Stimulated activated CD4-positive, alpha-beta T cell treated with anti-CD3 and anti-CD28 coated beads, Interleukin-1b, Interleukin-23, amount 100 ng/mL, for 4 hours (primary cell): ENCODE results near the gene DLGAP1.

ENCODE experiments used
- DNase-seq, 2 donors: peaks; one replicate each; pipeline ENCODE4 v3.0.0-alpha.2; 2020; ENCODE audit warnings: low read depth in 2 of 2

The DLGAP1 gene

GRCh38 chr18:3995476-3996102 is 459.5 kb downstream of the DLGAP1 start:
- peak; percentile 29 to 49 for DNase-seq

DNA sequence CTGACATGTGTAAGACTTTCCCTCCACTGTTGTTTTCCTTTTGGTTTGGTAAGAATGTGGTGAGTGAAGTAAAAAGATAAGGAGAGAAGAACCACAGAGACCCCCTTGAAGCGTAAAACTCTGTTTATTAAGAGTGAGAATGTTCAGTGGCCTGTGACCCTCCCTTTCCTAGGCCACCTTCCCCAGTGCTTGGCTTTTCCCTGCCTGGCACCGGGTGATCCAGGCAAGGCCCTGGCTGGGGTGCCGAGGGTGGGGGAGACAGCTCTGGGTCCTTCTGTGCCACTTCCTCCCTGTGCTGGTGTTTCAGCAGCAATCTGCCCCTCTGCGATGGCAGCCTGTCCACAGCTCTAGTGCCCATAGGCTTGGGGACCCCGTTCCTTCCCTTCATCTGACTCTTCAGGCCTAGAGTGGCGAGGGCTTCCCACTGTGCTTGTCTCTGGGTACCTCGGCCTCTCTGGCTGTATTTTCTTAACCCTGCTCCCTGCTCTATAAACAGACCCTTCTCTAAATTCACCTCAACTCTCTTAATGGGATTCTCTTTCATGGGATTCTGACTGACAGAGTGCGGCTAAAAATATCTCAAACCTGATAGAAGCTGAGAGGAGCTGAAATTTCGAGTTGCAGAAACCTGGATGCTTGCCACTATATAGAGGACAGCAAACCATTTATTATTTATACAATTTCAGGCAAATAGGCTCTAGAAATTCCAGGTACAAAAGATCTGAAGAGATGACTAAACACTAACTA is 461.0 kb downstream of the DLGAP1 start:
- DNase-seq: no peak

- DNase-seq: no peak
These were observed 469.4 kb downstream of the DLGAP1 start for GRCh38 chr18:3985664-3986063.

DNA sequence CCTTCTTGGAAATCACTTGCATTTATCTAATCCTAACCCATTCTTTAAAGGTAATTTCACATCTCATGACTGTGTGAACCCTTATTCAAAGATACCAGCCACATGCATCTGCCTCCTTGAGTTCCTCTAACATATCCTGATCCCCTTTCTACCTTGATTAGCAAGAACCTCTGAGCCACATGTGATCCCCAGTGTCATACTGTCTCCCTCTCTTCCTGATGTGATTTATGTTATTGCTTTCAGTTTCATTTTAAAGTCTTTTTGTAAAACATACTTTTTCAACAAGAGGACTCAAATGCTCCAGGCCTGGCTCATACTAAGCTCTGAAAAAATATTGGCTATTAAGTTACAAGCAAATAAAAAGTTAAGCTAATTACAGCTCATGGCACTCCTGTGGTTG is 470.1 kb downstream of the DLGAP1 start:
- no peak for DNase-seq

GRCh38 chr18:3984163-3984757 is 470.8 kb downstream of the DLGAP1 start:
- DNase-seq: no peak

GRCh38 chr18:3983351-3983969 is 471.6 kb downstream of the DLGAP1 start:
- DNase-seq: no peak

DNA sequence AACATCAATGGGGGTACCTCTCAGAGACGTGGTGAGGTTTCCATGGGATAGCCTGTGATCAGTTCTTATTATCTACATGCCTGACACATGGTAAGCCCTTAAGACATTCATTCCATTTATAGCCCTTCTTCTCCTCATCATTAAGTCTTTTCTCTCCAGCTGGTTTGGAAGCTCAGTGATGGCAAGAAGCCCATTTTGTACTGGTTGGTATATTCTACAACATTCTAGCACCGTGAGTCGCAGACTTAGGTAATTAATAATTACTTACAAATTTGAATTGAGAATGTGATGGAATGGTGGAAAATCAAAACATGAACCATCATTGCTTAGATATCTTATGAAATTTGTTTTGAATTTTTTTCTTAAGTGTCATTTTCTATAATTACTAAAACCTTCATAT is 472.6 kb downstream of the DLGAP1 start:
- DNase-seq: no peak

- no peak for DNase-seq
These were observed 476.1 kb downstream of the DLGAP1 start for GRCh38 chr18:3979024-3979423.

- no peak for DNase-seq
These were observed 481.8 kb downstream of the DLGAP1 start for GRCh38 chr18:3973191-3973850.

DNA sequence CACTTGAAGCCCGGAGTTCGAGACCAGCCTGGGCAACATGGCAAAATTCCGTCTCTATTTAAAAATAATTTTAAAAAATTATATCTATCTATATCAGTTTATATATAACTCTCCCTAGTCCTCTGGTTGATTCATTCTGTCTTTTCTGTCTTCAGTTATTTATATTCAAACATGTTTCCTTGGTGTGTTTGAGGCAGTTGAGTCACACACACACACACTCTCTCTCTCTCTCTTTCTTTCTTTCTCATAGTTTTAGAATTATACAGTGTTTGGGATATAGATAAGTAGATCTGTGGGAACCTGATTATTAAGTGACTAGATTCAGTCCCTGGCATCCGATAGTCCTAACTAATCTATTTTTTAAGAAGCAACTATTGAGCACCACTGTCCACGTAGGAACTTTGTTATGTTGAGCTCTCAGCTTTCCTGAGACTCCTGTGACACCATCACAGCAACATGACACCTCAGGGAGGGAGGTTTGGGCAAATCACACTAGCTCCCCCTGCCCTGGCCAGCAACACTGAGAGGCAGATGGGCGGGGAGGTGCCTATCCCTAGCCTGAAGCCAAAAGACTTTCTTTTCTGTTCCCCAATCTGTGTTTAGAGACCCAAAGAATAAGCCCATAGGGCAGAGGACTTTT is 482.7 kb downstream of the DLGAP1 start:
- DNase-seq: no peak

- DNase-seq: no peak
These were observed 484.2 kb downstream of the DLGAP1 start for GRCh38 chr18:3970929-3971328.

- no peak for DNase-seq
These were observed 487.5 kb downstream of the DLGAP1 start for GRCh38 chr18:3967359-3968180.

- no peak for DNase-seq
These were observed 488.3 kb downstream of the DLGAP1 start for GRCh38 chr18:3966642-3967358.

GRCh38 chr18:3966246-3966641 is 488.9 kb downstream of the DLGAP1 start:
- DNase-seq: no peak

DNA sequence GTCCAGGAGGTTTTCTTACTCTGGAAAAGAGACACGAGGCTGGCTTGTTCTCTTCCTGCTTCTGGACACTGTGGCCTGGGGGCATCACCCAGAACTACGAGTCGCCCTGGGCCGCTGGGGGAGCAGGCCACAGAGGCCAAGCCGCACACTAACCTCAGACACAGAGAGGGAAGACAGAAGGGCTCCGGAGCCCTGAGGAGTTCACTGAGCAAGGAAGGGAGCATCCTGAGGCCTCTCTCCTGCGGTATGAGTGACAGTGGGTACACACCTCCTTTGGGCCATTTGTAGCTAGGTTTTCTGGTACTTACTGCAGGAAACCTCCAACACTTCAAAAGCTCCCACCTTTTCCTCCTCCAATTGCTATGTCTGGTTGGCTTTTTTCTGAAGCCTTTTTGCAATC is 494.1 kb downstream of the DLGAP1 start:
- no peak for DNase-seq

GRCh38 chr18:3960142-3960541 is 495.0 kb downstream of the DLGAP1 start:
- DNase-seq: no peak

GRCh38 chr18:3952031-3952430 is 503.1 kb downstream of the DLGAP1 start:
- DNase-seq: no peak

GRCh38 chr18:3950668-3951404 is 504.3 kb downstream of the DLGAP1 start:
- no peak for DNase-seq

DNA sequence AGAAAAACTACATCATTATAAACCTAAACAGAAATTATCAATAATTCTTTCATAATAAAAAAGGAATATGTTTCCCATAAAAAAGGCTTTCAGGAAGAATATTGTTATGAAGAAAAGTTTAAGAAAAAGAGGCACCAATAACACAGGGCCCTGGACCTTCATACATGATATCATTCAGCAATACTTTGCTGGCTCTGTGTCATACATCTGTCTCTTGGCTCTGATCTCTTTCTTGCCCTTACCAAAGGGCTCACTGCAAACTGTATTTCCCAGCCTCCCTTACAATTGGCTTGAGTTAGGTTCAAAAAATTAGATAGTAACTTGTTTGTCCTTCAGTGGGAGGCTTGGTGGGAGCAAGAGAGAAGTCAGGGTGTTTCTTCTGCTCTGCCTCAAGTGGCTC is 506.1 kb downstream of the DLGAP1 start:
- no peak for DNase-seq
